Fibroblast of the aortic adventitia (primary cell): Measurements from ENCODE around the gene SMPDL3A. TPM values are rescaled to one million over a fixed set of nuclear protein-coding genes. Genes with fewer than 3 reads are reported as not detected.

Experiments used
- DNase-seq: peaks from one replicate; pipeline ENCODE4 v3.0.0-alpha.2; 2010; ENCODE audit warnings: low read depth
- H3K4me3 ChIP-seq: 2 replicates; pipeline ENCODE4 v1.5.1; 2011; ENCODE audit warnings: low read depth, mild to moderate bottlenecking, control low read depth, low read length, moderate library complexity
- total RNA-seq: library from RNA; depleted of rRNA; stranded (reverse); fragments of >200 nt; gene quantifications from 2 replicates; pipeline ENCODE4 v1.2.3, GENCODE V29; 2012; ENCODE audit warnings: low replicate concordance
- TF ChIP-seq, protein P1 (sequence below): IDR thresholded peaks from 2 replicates; pipeline ENCODE4 v1.5.1; 2011; ENCODE audit warnings: mild to moderate bottlenecking, low read length, control low read depth, inconsistent platforms; ENCODE audit not compliant: insufficient read depth

Gene SMPDL3A
- total RNA-seq, 1 donor: 19.6 TPM

GRCh38 chr6:122801397-122801796 lies 12.3 kb downstream of the SMPDL3A start:
- no peak overlapping the region for H3K4me3 ChIP-seq
- no peak for DNase-seq
- TF ChIP-seq, protein P1, sequence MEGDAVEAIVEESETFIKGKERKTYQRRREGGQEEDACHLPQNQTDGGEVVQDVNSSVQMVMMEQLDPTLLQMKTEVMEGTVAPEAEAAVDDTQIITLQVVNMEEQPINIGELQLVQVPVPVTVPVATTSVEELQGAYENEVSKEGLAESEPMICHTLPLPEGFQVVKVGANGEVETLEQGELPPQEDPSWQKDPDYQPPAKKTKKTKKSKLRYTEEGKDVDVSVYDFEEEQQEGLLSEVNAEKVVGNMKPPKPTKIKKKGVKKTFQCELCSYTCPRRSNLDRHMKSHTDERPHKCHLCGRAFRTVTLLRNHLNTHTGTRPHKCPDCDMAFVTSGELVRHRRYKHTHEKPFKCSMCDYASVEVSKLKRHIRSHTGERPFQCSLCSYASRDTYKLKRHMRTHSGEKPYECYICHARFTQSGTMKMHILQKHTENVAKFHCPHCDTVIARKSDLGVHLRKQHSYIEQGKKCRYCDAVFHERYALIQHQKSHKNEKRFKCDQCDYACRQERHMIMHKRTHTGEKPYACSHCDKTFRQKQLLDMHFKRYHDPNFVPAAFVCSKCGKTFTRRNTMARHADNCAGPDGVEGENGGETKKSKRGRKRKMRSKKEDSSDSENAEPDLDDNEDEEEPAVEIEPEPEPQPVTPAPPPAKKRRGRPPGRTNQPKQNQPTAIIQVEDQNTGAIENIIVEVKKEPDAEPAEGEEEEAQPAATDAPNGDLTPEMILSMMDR: no peak

DNA sequence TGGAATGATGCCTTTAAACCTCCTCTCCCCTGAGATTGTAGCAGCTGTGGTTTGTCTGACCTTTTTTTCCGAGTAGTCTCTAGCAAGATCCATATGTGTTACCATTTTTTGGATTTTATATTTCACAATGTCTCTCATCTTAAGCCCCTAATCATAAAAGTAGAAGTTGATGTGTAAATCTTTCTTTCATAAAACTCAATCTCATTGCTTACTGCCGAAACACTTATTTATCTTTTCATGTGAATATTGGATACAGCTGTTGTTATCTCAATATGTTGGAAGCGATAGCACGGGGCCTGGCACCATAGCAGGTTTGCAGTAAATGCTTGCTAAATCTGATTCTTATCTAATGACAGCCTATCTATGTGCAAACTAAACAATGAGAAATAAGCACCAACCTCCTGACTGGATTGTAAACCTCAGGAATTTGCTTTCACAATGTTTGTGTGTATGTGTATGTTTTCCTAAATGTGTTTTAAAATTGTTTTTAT lies 14.2 kb downstream of the SMPDL3A start:
- TF ChIP-seq, protein P1: no peak
- DNase-seq: peak; percentile 98
- H3K4me3 ChIP-seq: no peak overlapping the region

DNA sequence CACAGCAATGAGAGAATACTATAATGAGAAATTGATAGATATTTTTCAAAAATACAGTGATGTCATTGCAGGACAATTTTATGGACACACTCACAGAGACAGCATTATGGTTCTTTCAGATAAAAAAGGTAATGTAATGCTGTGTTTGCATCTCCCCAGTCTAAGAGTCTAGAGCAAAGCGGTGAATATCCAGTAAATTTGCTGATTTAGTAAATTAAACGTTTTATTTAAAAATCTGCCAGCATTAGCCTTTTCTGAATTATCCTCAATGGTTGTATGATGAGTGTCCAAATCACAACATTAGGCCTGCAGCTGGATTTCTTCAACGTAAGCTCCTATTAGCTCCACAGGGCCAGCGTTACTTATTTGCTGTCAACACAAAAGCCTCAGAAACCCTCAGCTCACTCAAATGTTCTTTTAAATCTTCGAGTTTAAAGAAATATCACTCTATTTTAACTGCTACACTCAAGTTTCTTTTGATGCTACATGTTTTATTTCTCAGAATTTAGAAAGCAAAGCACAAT lies 16.0 kb downstream of the SMPDL3A start:
- H3K4me3 ChIP-seq: no peak overlapping the region
- TF ChIP-seq, protein P1: no peak
- no peak for DNase-seq

GRCh38 chr6:122806291-122806690 lies 17.2 kb downstream of the SMPDL3A start:
- no peak overlapping the region for H3K4me3 ChIP-seq
- TF ChIP-seq, protein P1: no peak
- DNase-seq: peak; percentile 77

- no peak overlapping the region for H3K4me3 ChIP-seq
- no peak for DNase-seq
- TF ChIP-seq, protein P1: no peak
Observed at GRCh38 chr6:122808121-122808885, 19.2 kb downstream of the SMPDL3A start.

GRCh38 chr6:122809001-122809400 lies 19.9 kb downstream of the SMPDL3A start:
- DNase-seq: no peak
- TF ChIP-seq, protein P1: no peak
- H3K4me3 ChIP-seq: no peak overlapping the region

- no peak for DNase-seq
- TF ChIP-seq, protein P1: no peak
- no peak overlapping the region for H3K4me3 ChIP-seq
Observed at GRCh38 chr6:122809691-122810090, 20.6 kb downstream of the SMPDL3A start.
